H4 (cell line): ENCODE data around the gene ZNF594. TPM values are rescaled to one million over a fixed set of nuclear protein-coding genes. Genes with fewer than 3 reads are reported as not detected.
"Not testable (repeated sequence)": the region's sequence is repeated elsewhere in the genome, so short reads cannot be mapped to it uniquely, and the experiment has no call there.

ENCODE experiments used
- DNase-seq: peaks from one replicate; pipeline ENCODE4 v3.0.0-alpha.2; 2015; ENCODE audit warnings: low spot score
- total RNA-seq: library from RNA; depleted of rRNA; stranded (reverse); fragments of >200 nt; shearing (Covaris generic); gene quantifications from 2 replicates; pipeline ENCODE4 v1.2.3, GENCODE V29; 2014; rRNA removed

ZNF594 gene
- total RNA-seq = 4.6 and 6.3 TPM in 2 replicates

- peak; percentile 91 for DNase-seq
Measured at GRCh38 chr17:5191541-5192417, at the start of gene ZNF594. Gene ZNF594 (minus strand): TSS chr17:5191868. CDS start chr17:5184256, 7,612 bp downstream.

- DNase-seq = not testable (repeated sequence)
Measured at GRCh38 chr17:5239769-5240168, 48.1 kb upstream of the ZNF594 start.

DNA sequence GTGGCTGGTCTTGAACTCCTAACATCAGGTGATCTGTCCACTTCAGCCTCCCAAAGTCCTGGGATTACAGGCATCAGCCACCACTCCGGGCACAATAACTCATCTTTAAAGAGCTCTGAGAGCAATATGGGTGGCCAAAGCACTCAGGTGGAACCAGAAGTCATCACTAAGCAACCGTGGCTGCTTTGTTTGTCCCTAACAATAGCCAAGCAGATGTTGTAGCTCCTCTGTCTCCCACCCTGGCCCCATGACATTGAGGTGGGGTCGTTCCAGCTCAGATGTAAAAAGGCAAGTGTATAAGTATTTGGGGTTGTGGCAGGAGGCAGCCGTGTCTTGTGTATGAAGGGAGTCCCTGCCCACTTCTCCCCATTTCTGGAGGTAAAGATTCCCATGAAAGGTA is 46.7 kb upstream of the ZNF594 start:
- DNase-seq = no peak

DNA sequence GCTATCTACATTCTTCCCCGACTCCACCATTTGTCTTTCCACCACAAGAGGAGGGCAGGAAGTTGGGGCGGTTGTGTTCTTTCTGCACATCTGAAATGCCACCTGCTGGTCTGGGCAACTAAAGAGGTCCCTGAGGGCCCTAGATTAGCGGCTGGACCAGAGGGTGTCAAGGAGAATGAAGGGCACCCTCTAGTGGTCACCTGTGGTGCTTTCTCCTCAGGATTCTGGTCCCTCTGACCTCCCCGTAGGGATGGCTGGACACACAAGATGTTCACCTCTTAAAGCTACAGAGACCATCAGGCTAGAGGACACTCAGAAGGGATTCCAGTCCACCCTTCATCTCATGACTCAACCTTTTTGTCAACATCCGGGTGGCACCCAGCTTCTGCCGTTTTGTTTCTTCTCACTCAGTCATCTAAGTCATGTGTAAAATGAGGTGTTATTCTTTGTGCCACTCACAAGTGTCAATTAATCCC is 45.9 kb upstream of the ZNF594 start:
- peak; percentile 23 for DNase-seq

DNA sequence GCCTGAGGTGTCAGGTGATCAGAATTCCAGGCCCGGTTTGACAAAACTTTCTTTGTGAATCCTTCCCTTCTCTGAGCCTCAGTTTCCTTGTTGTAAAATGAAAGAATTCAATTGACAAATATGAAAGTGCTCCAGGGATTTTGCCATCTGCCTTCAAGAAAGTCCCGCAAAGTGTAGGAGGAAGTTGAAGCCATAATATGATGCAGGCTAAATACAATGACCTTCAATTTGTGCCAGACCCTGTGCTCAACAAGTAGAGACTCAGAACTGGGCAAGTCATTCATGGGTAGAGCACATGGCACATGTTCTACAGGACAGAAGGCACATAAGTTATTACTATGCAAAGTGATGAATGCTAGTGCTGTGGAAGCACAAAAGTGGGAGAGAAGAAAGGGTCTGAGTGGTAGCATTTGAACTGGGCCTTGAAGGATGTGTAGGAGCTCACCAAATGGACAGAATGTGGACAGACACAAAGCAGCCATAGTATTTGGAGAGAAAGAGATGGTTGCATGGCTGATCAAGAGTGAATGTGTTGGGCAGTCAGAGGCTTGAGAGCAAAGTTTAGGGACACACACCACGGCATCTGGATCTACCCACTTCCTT is 45.4 kb upstream of the ZNF594 start:
- DNase-seq = no peak

GRCh38 chr17:5234645-5235576 is 43.2 kb upstream of the ZNF594 start, which contains the start of gene SCIMP:
Gene SCIMP (minus strand): TSS chr17:5234860. CDS start chr17:5234755, 105 bp downstream.
- DNase-seq = no peak

DNA sequence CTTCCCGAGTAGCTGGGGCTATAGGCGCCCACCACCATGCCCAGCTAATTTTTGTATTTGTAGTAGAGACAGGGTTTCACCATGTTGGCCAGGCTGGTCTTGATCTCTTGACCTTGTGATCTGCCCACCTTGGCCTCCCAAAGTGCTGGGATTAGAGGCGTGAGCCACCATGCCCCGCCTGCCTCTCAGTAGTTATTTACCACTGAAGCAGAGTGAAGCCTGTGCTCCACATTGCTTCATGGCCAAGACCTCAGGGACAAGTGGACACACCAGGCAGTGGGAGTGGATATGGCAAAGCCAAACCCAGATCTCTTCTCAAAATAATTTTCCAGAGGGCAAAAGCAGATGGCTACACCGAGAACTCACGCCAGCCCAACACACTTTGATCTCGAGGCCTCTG is 41.8 kb upstream of the ZNF594 start:
- DNase-seq = not testable (repeated sequence)

DNA sequence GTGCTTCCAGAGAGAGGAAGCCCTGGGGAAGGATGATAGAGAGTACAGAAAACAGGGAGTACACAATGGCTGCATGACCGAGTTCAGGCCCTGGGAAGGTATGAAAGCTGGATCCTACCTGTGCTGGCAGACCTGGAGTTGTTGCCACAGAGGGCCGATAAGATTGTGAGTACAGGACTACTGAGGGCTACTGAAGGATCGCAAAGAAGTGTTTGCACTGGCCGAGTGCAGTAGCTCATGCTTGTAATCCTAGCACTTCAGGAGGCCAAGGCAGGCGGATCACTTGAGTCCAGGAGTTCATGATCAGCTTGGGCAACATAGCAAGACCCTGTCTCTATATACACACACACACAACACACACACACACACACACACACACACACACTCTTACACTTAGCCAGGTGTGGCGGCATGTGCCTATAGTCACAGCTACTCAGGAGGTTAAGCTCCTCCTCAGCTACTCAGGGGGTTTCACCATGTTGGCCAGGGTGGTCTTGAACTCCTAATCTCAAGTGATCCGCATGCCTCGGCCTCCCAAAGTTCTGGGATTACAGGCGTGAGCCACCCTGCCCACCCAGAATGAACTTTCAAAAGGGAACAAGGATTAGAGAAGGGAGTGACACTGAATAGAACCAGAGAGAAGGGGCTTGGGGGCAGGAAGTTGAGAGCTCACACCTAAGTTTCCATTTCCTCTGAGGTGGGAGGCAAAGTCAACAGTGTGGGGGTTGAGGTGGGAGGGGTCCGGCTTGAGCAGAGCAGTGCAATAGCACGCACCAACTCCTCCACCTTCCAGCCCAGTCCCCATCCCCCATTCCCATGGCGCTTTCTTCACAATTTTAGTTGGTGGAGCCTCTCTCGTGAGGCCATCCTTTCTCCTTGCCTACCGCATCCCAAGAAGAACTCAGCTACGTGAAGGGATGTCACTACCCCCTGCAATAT is 35.5 kb upstream of the ZNF594 start:
- DNase-seq = no peak

- DNase-seq = no peak
Measured at GRCh38 chr17:5225668-5226457, 34.2 kb upstream of the ZNF594 start.

DNA sequence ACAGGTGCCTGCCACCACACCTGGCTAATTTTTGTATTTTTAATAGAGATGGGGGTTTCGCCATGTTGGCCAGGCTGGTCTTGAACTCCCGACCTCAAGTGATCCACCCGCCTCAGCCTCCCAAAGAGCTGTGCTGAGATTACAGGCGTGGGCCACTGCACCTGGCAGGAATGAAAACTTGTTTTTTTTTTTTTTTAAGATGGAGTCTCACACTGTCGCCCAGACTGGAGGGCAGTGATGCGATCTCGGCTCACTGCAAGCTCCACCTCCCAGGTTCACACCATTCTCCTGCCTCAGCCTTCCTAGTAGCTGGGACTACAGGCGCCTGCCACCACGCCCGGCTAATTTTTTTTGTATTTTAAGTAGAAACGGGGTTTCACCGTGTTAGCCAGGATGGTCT is 30.2 kb upstream of the ZNF594 start:
- not testable (repeated sequence) for DNase-seq

GRCh38 chr17:5220074-5220473 is 28.4 kb upstream of the ZNF594 start:
- no peak for DNase-seq

DNA sequence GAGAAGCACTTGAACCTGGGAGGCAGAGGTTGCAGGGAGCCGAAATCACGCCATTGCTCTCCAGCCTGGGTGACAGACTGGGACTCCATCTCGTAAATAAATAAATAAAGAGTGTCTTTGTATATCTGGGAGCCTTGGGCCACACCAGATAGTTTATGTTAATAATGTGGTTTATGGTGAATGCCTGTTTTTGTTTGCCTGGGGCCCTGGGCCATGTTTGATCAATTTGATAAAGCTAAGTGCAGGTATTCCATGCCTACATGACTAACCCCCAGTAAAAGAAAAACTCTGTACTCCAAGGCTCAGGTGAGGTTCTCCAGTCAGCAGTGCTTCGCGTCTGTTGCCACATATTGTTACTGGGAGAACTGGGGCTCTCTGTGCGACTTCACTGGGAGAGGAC is 27.9 kb upstream of the ZNF594 start:
- DNase-seq = no peak

- DNase-seq = not testable (repeated sequence)
Measured at GRCh38 chr17:5217562-5217961, 25.9 kb upstream of the ZNF594 start.

DNA sequence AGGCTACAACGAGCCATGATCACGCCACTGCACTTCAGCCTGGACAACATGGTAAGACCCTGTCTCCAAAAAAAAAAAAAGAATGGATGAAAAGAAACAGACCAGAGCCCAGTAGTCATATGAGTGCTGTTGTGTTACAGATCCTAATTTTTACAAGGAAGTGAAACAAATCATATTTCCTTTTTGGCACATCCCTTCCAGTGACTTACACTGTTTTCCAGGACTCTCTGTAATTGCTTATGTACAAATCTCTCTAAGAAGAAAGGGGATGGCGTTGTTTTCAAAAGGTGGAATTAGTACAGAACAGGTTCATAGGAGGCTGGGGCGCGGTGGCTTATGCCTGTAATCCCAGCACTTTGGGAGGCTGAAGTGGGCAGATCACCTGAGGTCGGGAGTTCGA is 19.8 kb upstream of the ZNF594 start:
- DNase-seq = no peak

GRCh38 chr17:5210614-5211252 is 19.1 kb upstream of the ZNF594 start:
- DNase-seq = no peak

DNA sequence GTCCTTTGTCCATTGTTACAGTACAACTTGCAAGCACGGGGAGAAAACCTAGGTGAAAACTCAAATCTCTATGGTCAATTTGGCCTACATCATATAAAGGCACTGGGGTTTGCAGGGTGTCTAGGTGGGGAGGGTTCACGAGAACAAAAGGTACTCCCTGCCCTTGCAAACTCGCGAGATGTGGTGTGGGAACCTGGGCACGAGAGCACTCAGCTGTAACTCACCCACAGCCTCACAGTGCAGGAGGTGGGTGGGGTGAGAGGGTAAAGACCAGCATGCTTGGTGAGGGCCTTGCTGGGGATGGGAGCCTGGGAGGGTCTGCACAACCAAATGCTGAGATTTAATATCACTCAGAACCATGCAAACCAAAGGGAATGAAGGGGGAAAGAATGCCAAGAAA is 18.4 kb upstream of the ZNF594 start:
- no peak for DNase-seq

- DNase-seq = no peak
Measured at GRCh38 chr17:5209396-5209795, 17.7 kb upstream of the ZNF594 start.

- DNase-seq = no peak
Measured at GRCh38 chr17:5203908-5204294, 12.2 kb upstream of the ZNF594 start.

- DNase-seq = no peak
Measured at GRCh38 chr17:5203178-5203907, 11.7 kb upstream of the ZNF594 start.
